Neuronal stem cell (in vitro differentiated cells): ENCODE results near the gene FOXP1.

Experiments
- DNase-seq: peaks from one replicate; pipeline ENCODE4 v3.0.0-alpha.2; 2013; ENCODE audit warnings: low spot score
- H2AFZ ChIP-seq: one replicate; pipeline ENCODE4 v1.6.1; 2013; ENCODE audit warnings: mild to moderate bottlenecking, low read length, inconsistent platforms
- H2AK5ac ChIP-seq: 2 replicates; pipeline ENCODE4 v1.6.1; 2013; ENCODE audit warnings: low read depth, mild to moderate bottlenecking, inconsistent platforms, low read length, moderate library complexity, mixed read lengths
- H2BK120ac ChIP-seq: 2 replicates; pipeline ENCODE4 v1.6.1; 2013; ENCODE audit warnings: low read depth, mild to moderate bottlenecking, inconsistent platforms, low read length, moderate library complexity, mixed read lengths
- H2BK12ac ChIP-seq: one replicate; pipeline ENCODE4 v1.6.1; 2013; ENCODE audit warnings: low read length, inconsistent platforms
- H2BK15ac ChIP-seq: 2 replicates; pipeline ENCODE4 v1.6.1; 2013; ENCODE audit warnings: mild to moderate bottlenecking, low read length, inconsistent platforms, mixed read lengths
- H2BK5ac ChIP-seq: one replicate; pipeline ENCODE4 v1.6.1; 2013; ENCODE audit warnings: inconsistent platforms, mild to moderate bottlenecking, low read length, moderate library complexity
- H3K14ac ChIP-seq: one replicate; pipeline ENCODE4 v1.6.1; 2013; ENCODE audit warnings: low read length, inconsistent platforms
- H3K18ac ChIP-seq: 2 replicates; pipeline ENCODE4 v1.6.1; 2013; ENCODE audit warnings: low read length, inconsistent platforms
- H3K23ac ChIP-seq: 2 replicates; pipeline ENCODE4 v1.6.1; 2013; ENCODE audit warnings: low read depth, mild to moderate bottlenecking, mixed read lengths, low read length, inconsistent platforms; ENCODE audit not compliant: poor library complexity
- H3K27ac ChIP-seq: replicated peaks from 3 replicates; pipeline ENCODE4 v1.5.1; 2013; ENCODE audit warnings: low read length, inconsistent platforms
- H3K27me3 ChIP-seq, 3 experiments: 2 replicates each; pipeline ENCODE4 v1.6.1; 2013; ENCODE audit warnings: low read length in 3 of 3, mild to moderate bottlenecking in 2 of 3, inconsistent platforms in 1 of 3, low read depth in 1 of 3, mixed read lengths in 1 of 3, moderate library complexity in 1 of 3; ENCODE audit not compliant: control insufficient read depth in 3 of 3, insufficient read depth in 3 of 3
- H3K36me3 ChIP-seq, 2 donors: replicated peaks in 1 of 2; 2 replicates each; pipeline ENCODE4 v1.6.1; 2013; ENCODE audit warnings: low read length in 2 of 2; ENCODE audit not compliant: control insufficient read depth in 2 of 2, insufficient read depth in 2 of 2
- H3K4ac ChIP-seq: 2 replicates; pipeline ENCODE4 v1.6.1; 2013; ENCODE audit warnings: inconsistent platforms, mild to moderate bottlenecking, low read length, moderate library complexity
- H3K4me1 ChIP-seq, 2 donors: 1 replicate in 1 of 2; 2 replicates in 1 of 2; pipeline ENCODE4 v1.6.1; 2013; ENCODE audit warnings: low read length in 2 of 2, low read depth in 1 of 2; ENCODE audit not compliant: control insufficient read depth in 2 of 2, insufficient read depth in 1 of 2
- H3K4me2 ChIP-seq: one replicate; pipeline ENCODE4 v1.6.1; 2013; ENCODE audit warnings: mild to moderate bottlenecking, low read length, inconsistent platforms; ENCODE audit not compliant: insufficient read depth, poor library complexity, severe bottlenecking
- H3K4me3 ChIP-seq, 2 donors: 2 replicates each; pipeline ENCODE4 v1.5.1; 2013; ENCODE audit warnings: low read length in 2 of 2, mild to moderate bottlenecking in 2 of 2, inconsistent platforms in 1 of 2, moderate library complexity in 1 of 2
- H3K79me1 ChIP-seq: one replicate; pipeline ENCODE4 v1.6.1; 2013; ENCODE audit warnings: low read depth, mild to moderate bottlenecking, inconsistent platforms, low read length, moderate library complexity
- H3K9ac ChIP-seq: one replicate; pipeline ENCODE4 v1.6.1; 2013; ENCODE audit warnings: mild to moderate bottlenecking, low read depth, low read length, inconsistent platforms; ENCODE audit not compliant: poor library complexity
- H3K9me3 ChIP-seq, 2 donors: replicated peaks in 1 of 2; 2 replicates each; pipeline versions ENCODE3 to v1.6.1; 2013; ENCODE audit warnings: low read length in 2 of 2, mild to moderate bottlenecking in 2 of 2, inconsistent platforms in 1 of 2, low read depth in 1 of 2, mixed read lengths in 1 of 2, moderate library complexity in 1 of 2; ENCODE audit not compliant: control insufficient read depth in 2 of 2, insufficient read depth in 1 of 2
- H4K8ac ChIP-seq: one replicate; pipeline ENCODE4 v1.6.1; 2013; ENCODE audit warnings: low read depth, mild to moderate bottlenecking, inconsistent platforms, low read length, moderate library complexity
- H4K91ac ChIP-seq: one replicate; pipeline ENCODE4 v1.6.1; 2013; ENCODE audit warnings: low read length, low read depth, mild to moderate bottlenecking, inconsistent platforms; ENCODE audit not compliant: poor library complexity
- WGBS, 2 donors: extraction: QIAGEN DNeasy Blood & Tissue Kit; methylation state at CpG; one replicate each; pipeline ENCODE4 v1.1.7; 2013; ENCODE audit warnings: missing lambda C conversion rate in 2 of 2, mixed read lengths in 1 of 2; ENCODE audit not compliant: insufficient read length in 2 of 2, insufficient replicate concordance in 1 of 2; ENCODE audit errors: extremely low coverage in 2 of 2; 5-methylcytosine and 5-hydroxymethylcytosine counted together

FOXP1 gene

GRCh38 chr3:71509066-71509465 lies 74.5 kb downstream of the FOXP1 start:
- Histone ChIP-seq H3K23ac (no peak overlapping the region), H3K9me3 (no peaks in the 10 kb centered on the region), H3K14ac (no peak overlapping the region), H2BK15ac (no peak overlapping the region), H3K36me3 (no peaks in the 10 kb centered on the region), H3K27me3 (no peaks in the 10 kb centered on the region), H2AFZ (no peak overlapping the region), H3K9ac (no peak overlapping the region), H3K79me1 (no peaks in the 10 kb centered on the region), H2BK12ac (no peak overlapping the region), H3K4me2 (no peak overlapping the region), H2BK120ac (no peak overlapping the region), H3K4me3 (no peak overlapping the region), H4K8ac (no peak overlapping the region), H4K91ac (no peak overlapping the region), H2BK5ac (no peak overlapping the region), H2AK5ac (no peak overlapping the region), H3K4ac (no peak overlapping the region), H3K4me1 (peaks cover 2% of the 10 kb centered on the region in 2 donors), H3K18ac (no peak overlapping the region), H3K27ac (no peak overlapping the region)
- no CpG with 5 or more reads among the region's 3 CpGs for WGBS, 2 donors
- no peak for DNase-seq

- H3K9me3 ChIP-seq: no peaks in the 10 kb centered on the region
- no peak overlapping the region for H4K8ac ChIP-seq
- no peak overlapping the region for H2BK5ac ChIP-seq
- WGBS, 2 donors: no CpG with 5 or more reads among the region's 10 CpGs
- H2BK15ac ChIP-seq: no peak overlapping the region
- H3K27ac ChIP-seq: no peak overlapping the region
- no peak overlapping the region for H3K23ac ChIP-seq
- H3K4me2 ChIP-seq: no peak overlapping the region
- H3K79me1 ChIP-seq: no peaks in the 10 kb centered on the region
- H2AK5ac ChIP-seq: no peak overlapping the region
- no peak overlapping the region for H3K9ac ChIP-seq
- H3K36me3 ChIP-seq: no peaks in the 10 kb centered on the region
- H3K4ac ChIP-seq: no peak overlapping the region
- H3K4me1 ChIP-seq: no peaks in the 10 kb centered on the region
- no peak overlapping the region for H3K4me3 ChIP-seq
- no peak overlapping the region for H4K91ac ChIP-seq
- no peak overlapping the region for H2BK12ac ChIP-seq
- H3K14ac ChIP-seq: no peak overlapping the region
- no peak overlapping the region for H2BK120ac ChIP-seq
- H3K18ac ChIP-seq: no peak overlapping the region
- no peaks in the 10 kb centered on the region for H3K27me3 ChIP-seq
- DNase-seq: no peak
- no peak overlapping the region for H2AFZ ChIP-seq
Measured at GRCh38 chr3:71505767-71506350, 77.7 kb downstream of the FOXP1 start.

DNA sequence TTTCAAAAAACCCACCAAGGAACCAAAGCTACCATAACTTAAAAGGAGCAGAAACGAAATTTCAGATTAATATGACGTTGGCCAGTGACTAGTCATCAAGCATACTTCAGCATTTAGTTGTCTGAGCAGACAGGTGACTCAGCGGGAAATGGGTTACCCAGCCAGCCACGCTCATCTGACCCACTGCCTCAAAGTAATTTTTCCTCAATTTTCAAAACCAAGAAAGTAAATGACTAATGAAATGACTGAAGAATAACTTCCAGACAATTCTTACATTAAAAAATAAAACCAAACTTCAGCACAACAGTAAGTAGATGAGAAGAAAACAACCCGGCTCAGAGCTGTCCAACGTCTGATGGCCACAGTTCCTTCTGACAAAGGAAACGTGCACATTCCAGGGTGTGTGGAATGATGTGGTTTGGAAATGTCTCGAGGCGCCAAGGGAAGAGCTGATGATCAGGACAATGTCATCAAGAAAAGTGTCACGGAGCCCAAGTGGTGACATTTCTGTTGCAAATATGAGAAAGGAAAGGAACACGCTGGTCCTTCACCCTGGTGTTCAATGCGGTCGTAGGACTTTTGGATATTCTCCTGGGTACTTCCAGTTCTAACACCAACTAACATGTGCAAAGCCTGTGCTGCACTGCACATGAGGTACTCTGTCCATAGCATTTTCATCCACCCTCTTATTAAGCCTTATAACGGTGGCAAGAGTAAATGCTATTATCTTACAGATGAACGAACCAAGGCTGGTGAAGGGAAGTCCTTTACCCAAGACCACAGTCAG lies 79.1 kb downstream of the FOXP1 start:
- no peak overlapping the region for H2AK5ac ChIP-seq
- H3K23ac ChIP-seq: no peak overlapping the region
- H4K91ac ChIP-seq: no peak overlapping the region
- H2BK15ac ChIP-seq: no peak overlapping the region
- H3K4me2 ChIP-seq: no peak overlapping the region
- no peaks in the 10 kb centered on the region for H3K36me3 ChIP-seq
- no peak overlapping the region for H3K14ac ChIP-seq
- H2BK12ac ChIP-seq: no peak overlapping the region
- H3K27me3 ChIP-seq: no peaks in the 10 kb centered on the region
- H2BK120ac ChIP-seq: no peak overlapping the region
- no peak overlapping the region for H2AFZ ChIP-seq
- H3K27ac ChIP-seq: no peak overlapping the region
- no peak overlapping the region for H2BK5ac ChIP-seq
- no peaks in the 10 kb centered on the region for H3K79me1 ChIP-seq
- no peak overlapping the region for H4K8ac ChIP-seq
- no peaks in the 10 kb centered on the region for H3K4me1 ChIP-seq
- no CpG with 5 or more reads among the region's 15 CpGs for WGBS, 2 donors
- H3K9ac ChIP-seq: no peak overlapping the region
- no peak overlapping the region for H3K4me3 ChIP-seq
- H3K18ac ChIP-seq: no peak overlapping the region
- DNase-seq: no peak
- no peak overlapping the region for H3K4ac ChIP-seq
- H3K9me3 ChIP-seq: no peaks in the 10 kb centered on the region

GRCh38 chr3:71503525-71504249 lies 79.8 kb downstream of the FOXP1 start:
- Histone ChIP-seq H4K91ac (no peak overlapping the region), H3K27me3 (no peaks in the 10 kb centered on the region), H2BK120ac (no peak overlapping the region), H3K23ac (no peak overlapping the region), H3K4me1 (no peaks in the 10 kb centered on the region), H4K8ac (no peak overlapping the region), H3K14ac (no peak overlapping the region), H3K9me3 (no peaks in the 10 kb centered on the region), H2BK12ac (no peak overlapping the region), H2AFZ (no peak overlapping the region), H3K4me3 (no peak overlapping the region), H3K4ac (no peak overlapping the region), H3K18ac (no peak overlapping the region), H2AK5ac (no peak overlapping the region), H2BK5ac (no peak overlapping the region), H3K79me1 (no peaks in the 10 kb centered on the region), H3K9ac (no peak overlapping the region), H3K4me2 (no peak overlapping the region), H3K27ac (no peak overlapping the region), H2BK15ac (no peak overlapping the region), H3K36me3 (no peaks in the 10 kb centered on the region)
- WGBS, 2 donors: no CpG with 5 or more reads among the region's 10 CpGs
- DNase-seq: no peak
